Lower leg skin (tissue), 3 donors: ENCODE data around the gene C20orf204.
"Not testable (repeated sequence)": the region's sequence is repeated elsewhere in the genome, so short reads cannot be mapped to it uniquely, and the experiment has no call there.

Experiments used
- POLR2A ChIP-seq, 2 donors: fragments of 450-650 bp; IDR thresholded peaks; one replicate each; pipeline ENCODE4 v1.6.1; 2016 to 2017; ENCODE audit warnings: antibody characterized with exemption in 2 of 2, mild to moderate bottlenecking in 1 of 2, moderate library complexity in 1 of 2
- TF ChIP-seq, protein P1 (sequence below), 3 donors: fragments of 450-650 bp; IDR thresholded peaks; one replicate each; pipeline ENCODE4 v1.5.1; 2016; ENCODE audit warnings: antibody characterized with exemption in 3 of 3, mild to moderate bottlenecking in 3 of 3, moderate library complexity in 2 of 3

DNA sequence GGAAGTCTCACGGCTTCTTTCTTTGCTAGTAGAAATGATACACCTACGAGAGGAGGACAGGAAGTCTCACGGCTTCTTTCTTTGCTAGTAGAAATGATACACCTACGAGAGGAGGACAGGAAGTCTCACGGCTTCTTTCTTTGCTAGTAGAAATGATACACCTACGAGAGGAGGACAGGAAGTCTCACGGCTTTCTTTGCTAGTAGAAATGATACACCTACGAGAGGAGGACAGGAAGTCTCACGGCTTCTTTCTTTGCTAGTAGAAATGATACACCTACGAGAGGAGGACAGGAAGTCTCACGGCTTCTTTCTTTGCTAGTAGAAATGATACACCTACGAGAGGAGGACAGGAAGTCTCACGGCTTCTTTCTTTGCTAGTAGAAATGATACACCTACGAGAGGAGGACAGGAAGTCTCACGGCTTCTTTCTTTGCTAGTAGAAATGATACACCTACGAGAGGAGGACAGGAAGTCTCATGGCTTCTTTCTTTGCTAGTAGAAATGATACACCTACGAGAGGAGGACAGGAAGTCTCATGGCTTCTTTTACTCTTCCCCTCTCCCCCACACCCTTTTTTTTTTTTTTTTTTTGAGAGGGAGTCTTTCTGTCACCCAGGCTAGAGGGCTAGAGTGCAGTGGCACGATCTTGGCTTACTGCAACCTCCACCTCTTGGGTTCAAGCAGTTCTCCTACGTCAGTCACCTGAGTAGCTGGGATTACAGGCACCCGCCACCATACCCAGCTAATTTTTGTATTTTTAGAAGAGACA lies 23.4 kb upstream of the C20orf204 start:
- TF ChIP-seq, protein P1, sequence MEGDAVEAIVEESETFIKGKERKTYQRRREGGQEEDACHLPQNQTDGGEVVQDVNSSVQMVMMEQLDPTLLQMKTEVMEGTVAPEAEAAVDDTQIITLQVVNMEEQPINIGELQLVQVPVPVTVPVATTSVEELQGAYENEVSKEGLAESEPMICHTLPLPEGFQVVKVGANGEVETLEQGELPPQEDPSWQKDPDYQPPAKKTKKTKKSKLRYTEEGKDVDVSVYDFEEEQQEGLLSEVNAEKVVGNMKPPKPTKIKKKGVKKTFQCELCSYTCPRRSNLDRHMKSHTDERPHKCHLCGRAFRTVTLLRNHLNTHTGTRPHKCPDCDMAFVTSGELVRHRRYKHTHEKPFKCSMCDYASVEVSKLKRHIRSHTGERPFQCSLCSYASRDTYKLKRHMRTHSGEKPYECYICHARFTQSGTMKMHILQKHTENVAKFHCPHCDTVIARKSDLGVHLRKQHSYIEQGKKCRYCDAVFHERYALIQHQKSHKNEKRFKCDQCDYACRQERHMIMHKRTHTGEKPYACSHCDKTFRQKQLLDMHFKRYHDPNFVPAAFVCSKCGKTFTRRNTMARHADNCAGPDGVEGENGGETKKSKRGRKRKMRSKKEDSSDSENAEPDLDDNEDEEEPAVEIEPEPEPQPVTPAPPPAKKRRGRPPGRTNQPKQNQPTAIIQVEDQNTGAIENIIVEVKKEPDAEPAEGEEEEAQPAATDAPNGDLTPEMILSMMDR (IDR thresholded peaks at IDR 0.05): not testable (repeated sequence)
- TF ChIP-seq POLR2A (IDR thresholded peaks at IDR 0.05): not testable (repeated sequence)
